Osteocyte (in vitro differentiated cells): Measurements from ENCODE around the gene ARHGEF7. TPM values are rescaled to one million over a fixed set of nuclear protein-coding genes. Genes with fewer than 3 reads are reported as not detected.

Source experiments
- DNase-seq: peaks from one replicate; pipeline ENCODE4 v3.0.0; 2021; ENCODE audit warnings: mixed read lengths; ENCODE audit not compliant: unreplicated experiment; ENCODE audit errors: extremely low spot score
- H3K27ac Mint-ChIP-seq: one replicate; pipeline ENCODE4 v1.8.0; 2021; ENCODE audit warnings: mild to moderate bottlenecking, mixed read lengths; ENCODE audit not compliant: unreplicated experiment
- H3K27me3 Mint-ChIP-seq: one replicate; pipeline ENCODE4 v1.8.0; 2021; ENCODE audit warnings: mixed read lengths; ENCODE audit not compliant: unreplicated experiment
- H3K36me3 Mint-ChIP-seq: one replicate; pipeline ENCODE4 v1.8.0; 2021; ENCODE audit warnings: mixed read lengths; ENCODE audit not compliant: unreplicated experiment
- H3K4me1 Mint-ChIP-seq: one replicate; pipeline ENCODE4 v1.8.0; 2021; ENCODE audit warnings: mixed read lengths; ENCODE audit not compliant: unreplicated experiment
- H3K4me3 Mint-ChIP-seq: one replicate; pipeline ENCODE4 v1.8.0; 2021; ENCODE audit warnings: mild to moderate bottlenecking, moderate library complexity, mixed read lengths; ENCODE audit not compliant: unreplicated experiment
- H3K9me3 Mint-ChIP-seq: one replicate; pipeline ENCODE4 v1.8.0; 2021; ENCODE audit warnings: mixed read lengths; ENCODE audit not compliant: unreplicated experiment
- total RNA-seq: library from RNA; stranded (reverse); gene quantifications from 2 replicates; pipeline ENCODE4 v1.2.1, GENCODE V29; 2021
- TF ChIP-seq, protein P1 (sequence below): fragments of 200-600 bp; sonication (generic); IDR thresholded peaks from 2 replicates; pipeline ENCODE4 v1.5.0; 2021; ENCODE audit warnings: antibody characterized with exemption, mild to moderate bottlenecking, moderate library complexity

ARHGEF7 gene
- total RNA-seq, 1 donor from 2014 or later, result 125 TPM

DNA sequence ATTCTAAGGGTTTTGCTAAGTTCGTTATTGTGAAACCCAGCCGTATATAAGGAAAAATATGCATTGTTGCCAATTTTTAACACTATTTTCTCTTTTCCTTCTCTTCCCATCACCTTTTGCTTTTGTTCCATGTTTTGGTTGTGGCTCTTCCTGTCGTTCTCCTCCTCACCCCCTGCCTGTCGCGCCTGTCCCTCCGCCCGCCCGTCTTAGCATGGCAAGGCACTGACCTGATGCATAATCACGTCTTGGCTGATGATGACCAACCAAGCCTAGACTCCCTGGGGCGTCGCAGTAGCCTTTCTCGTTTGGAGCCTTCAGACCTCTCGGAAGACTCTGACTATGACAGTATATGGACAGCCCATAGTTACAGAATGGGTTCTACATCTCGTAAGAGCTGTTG is 176.8 kb downstream of the ARHGEF7 start:
- H3K27ac Mint-ChIP-seq, result no peak overlapping the region
- peaks cover 52% of the 10 kb centered on the region for H3K36me3 Mint-ChIP-seq
- TF ChIP-seq, protein P1, sequence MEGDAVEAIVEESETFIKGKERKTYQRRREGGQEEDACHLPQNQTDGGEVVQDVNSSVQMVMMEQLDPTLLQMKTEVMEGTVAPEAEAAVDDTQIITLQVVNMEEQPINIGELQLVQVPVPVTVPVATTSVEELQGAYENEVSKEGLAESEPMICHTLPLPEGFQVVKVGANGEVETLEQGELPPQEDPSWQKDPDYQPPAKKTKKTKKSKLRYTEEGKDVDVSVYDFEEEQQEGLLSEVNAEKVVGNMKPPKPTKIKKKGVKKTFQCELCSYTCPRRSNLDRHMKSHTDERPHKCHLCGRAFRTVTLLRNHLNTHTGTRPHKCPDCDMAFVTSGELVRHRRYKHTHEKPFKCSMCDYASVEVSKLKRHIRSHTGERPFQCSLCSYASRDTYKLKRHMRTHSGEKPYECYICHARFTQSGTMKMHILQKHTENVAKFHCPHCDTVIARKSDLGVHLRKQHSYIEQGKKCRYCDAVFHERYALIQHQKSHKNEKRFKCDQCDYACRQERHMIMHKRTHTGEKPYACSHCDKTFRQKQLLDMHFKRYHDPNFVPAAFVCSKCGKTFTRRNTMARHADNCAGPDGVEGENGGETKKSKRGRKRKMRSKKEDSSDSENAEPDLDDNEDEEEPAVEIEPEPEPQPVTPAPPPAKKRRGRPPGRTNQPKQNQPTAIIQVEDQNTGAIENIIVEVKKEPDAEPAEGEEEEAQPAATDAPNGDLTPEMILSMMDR, result no peak
- H3K4me1 Mint-ChIP-seq, result no peaks in the 10 kb centered on the region
- DNase-seq, result no peak
- no peaks in the 10 kb centered on the region for H3K27me3 Mint-ChIP-seq
- H3K9me3 Mint-ChIP-seq, result no peaks in the 10 kb centered on the region
- H3K4me3 Mint-ChIP-seq, result no peak overlapping the region

DNA sequence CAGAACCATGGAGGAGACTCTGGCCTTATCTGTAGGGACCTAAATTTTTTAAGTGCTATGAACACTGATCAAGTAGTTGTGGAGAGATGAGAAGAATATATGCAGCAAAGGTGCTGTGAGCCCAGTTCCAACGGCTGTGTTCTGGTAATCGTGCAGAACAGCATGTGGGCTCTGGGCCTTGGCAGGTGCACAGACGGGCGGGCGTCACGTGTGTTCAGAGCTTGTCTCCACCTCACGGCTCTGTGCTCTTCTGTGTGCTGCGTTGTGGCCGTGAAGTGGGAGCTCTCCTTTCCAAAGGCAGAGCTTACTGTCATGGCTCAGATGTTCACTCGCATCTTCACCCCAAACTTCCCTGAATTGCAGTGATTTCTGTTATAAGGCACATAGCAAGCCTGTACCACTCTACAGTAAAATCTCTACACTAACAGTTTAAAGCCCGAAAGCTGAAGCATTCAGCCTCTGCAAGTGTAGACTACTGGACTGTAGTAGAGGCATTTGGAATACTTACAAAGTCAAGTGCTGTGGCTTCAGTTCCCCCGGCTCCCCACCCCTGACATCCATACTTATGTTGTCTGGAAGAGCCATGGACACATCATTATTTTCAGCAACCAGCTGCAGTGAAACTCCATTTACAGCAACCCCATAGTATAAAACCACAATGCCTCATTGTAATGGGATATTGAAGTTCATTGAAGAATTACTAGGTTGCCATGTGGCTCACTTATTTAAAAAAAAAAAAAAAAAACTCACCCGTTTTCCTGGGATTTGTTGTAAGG is 177.8 kb downstream of the ARHGEF7 start:
- TF ChIP-seq, protein P1, result no peak
- no peaks in the 10 kb centered on the region for H3K27me3 Mint-ChIP-seq
- H3K36me3 Mint-ChIP-seq, result peaks cover 50% of the 10 kb centered on the region
- no peak overlapping the region for H3K4me3 Mint-ChIP-seq
- no peaks in the 10 kb centered on the region for H3K4me1 Mint-ChIP-seq
- H3K27ac Mint-ChIP-seq, result no peak overlapping the region
- DNase-seq, result no peak
- H3K9me3 Mint-ChIP-seq, result no peaks in the 10 kb centered on the region

DNA sequence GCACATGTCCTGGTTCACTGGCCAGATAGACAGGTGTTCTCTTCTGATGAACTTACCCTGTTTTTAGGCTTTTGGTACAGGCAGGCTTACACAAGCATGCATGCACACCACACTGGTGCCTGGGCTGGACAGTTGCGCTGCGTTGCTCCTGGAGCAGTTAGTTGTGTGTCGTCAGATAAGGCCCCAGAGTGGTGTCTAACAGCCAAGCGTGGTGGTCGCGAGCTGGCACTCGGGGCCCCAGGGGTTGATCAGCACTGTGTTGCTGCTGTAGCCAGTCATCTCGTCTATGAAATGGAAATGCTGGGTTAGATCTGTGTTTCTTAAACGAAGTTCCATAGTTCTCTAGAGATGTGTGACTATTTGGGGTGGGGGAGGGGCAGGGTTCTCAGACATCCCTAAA is 180.8 kb downstream of the ARHGEF7 start:
- peaks cover 48% of the 10 kb centered on the region for H3K36me3 Mint-ChIP-seq
- no peaks in the 10 kb centered on the region for H3K27me3 Mint-ChIP-seq
- no peak overlapping the region for H3K27ac Mint-ChIP-seq
- TF ChIP-seq, protein P1, result no peak
- H3K4me1 Mint-ChIP-seq, result peaks cover 16% of the 10 kb centered on the region
- no peaks in the 10 kb centered on the region for H3K9me3 Mint-ChIP-seq
- H3K4me3 Mint-ChIP-seq, result no peak overlapping the region
- no peak for DNase-seq

DNA sequence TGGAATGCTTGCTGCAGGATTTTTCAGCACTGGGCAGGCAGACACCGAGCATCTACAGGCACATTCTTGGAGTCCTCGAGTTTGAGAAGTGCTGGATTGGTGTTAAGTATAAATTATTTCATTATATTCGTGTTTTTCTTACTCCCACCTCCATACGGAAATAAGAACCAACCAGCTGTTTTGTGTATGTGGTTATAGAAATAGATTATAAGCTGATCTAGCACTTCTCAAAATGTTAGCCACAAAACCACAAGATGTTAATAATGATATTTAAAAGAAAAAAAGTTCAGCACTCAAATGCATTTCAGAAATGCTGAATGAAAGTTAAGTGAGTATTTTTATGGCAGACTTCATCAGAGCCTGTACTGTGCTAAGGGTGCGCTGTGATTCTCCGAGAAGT is 181.3 kb downstream of the ARHGEF7 start:
- TF ChIP-seq, protein P1, result no peak
- no peaks in the 10 kb centered on the region for H3K27me3 Mint-ChIP-seq
- no peak overlapping the region for H3K4me3 Mint-ChIP-seq
- H3K36me3 Mint-ChIP-seq, result peaks cover 50% of the 10 kb centered on the region
- DNase-seq, result no peak
- no peaks in the 10 kb centered on the region for H3K9me3 Mint-ChIP-seq
- peaks cover 17% of the 10 kb centered on the region for H3K4me1 Mint-ChIP-seq
- H3K27ac Mint-ChIP-seq, result no peak overlapping the region

DNA sequence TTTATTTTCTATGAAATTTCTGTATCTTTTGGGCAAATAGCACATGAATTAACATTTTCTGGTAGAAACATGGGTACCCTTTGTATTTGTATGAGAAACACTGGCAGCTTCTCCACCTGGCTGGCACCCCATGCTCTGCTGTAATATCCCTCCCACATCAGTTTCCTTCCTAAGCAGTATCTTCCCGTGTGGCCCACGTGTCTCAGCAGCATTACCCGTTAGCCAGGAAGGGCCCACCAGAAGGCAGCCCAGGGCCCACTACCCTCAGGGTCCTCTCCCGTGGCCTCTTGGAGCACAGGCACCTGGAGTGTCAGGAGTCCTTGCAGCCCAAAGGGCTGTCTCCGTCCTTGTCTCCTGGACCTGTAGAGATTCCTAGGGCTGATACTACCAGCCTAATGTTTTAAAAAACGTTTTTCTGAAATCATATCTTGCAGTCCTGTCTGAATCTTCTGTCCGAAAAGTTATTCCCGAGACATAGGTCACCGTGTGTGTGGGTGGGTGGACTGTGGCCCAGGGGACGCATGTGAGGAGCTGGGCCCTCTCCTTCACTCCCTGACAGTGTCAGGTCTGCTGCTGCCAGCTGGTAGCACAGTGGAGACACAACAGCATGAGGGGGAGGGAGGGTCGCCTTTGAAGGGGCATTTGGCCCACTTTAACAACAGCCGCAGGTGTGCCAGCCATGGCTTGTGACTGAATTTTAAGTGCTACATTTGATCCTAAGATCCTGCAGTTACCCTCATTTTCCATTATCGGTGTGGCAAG is 183.3 kb downstream of the ARHGEF7 start:
- Mint-ChIP-seq H3K4me1 (peaks cover 17% of the 10 kb centered on the region), H3K36me3 (peaks cover 54% of the 10 kb centered on the region), H3K27ac (no peak overlapping the region), H3K27me3 (no peaks in the 10 kb centered on the region), H3K9me3 (no peaks in the 10 kb centered on the region), H3K4me3 (no peak overlapping the region)
- TF ChIP-seq, protein P1, result no peak
- DNase-seq, result no peak
